Measurements from ENCODE around the gene SLC27A3. TPM values are rescaled to one million over a fixed set of nuclear protein-coding genes. Genes with fewer than 3 reads are reported as not detected.

Gene SLC27A3, protein sequence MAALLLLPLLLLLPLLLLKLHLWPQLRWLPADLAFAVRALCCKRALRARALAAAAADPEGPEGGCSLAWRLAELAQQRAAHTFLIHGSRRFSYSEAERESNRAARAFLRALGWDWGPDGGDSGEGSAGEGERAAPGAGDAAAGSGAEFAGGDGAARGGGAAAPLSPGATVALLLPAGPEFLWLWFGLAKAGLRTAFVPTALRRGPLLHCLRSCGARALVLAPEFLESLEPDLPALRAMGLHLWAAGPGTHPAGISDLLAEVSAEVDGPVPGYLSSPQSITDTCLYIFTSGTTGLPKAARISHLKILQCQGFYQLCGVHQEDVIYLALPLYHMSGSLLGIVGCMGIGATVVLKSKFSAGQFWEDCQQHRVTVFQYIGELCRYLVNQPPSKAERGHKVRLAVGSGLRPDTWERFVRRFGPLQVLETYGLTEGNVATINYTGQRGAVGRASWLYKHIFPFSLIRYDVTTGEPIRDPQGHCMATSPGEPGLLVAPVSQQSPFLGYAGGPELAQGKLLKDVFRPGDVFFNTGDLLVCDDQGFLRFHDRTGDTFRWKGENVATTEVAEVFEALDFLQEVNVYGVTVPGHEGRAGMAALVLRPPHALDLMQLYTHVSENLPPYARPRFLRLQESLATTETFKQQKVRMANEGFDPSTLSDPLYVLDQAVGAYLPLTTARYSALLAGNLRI
- 14.5 TPM for total RNA-seq

DNA sequence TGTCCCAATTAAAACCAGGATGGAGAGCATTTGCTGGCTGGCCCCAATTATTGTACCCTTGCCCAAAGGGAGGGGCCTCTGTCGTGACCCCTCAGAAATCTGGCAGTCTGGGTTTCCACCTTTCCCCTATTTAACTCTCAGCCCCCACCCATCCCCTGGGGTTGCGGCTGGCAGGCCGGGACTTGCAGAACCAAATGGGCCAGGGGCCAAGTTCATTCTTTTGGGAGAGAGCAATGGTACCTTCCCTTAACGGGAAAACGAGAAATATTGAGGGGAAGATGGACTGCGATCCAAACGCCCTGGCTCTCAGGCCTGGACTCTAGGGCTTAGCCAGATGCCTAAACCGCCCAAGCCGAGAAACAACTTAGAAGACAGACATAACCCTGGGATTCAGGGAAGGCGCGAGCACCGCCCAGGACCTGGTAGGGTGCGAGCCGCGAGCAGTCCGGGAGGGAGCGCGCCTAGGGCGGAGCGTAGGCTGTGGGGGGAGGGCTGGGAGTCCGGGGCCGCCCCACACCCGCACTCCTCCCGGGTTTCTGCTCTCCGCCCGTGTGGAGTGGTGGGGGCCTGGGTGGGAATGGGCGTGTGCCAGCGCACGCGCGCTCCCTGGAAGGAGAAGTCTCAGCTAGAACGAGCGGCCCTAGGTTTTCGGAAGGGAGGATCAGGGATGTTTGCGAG lies at the start of gene SLC27A3:
SLC27A3 (plus strand) TSS at position 628 of the 678 bp plus-strand sequence. CDS start 91 bp downstream, outside the sequence.
- DNase-seq = peak; percentile 46

DNA sequence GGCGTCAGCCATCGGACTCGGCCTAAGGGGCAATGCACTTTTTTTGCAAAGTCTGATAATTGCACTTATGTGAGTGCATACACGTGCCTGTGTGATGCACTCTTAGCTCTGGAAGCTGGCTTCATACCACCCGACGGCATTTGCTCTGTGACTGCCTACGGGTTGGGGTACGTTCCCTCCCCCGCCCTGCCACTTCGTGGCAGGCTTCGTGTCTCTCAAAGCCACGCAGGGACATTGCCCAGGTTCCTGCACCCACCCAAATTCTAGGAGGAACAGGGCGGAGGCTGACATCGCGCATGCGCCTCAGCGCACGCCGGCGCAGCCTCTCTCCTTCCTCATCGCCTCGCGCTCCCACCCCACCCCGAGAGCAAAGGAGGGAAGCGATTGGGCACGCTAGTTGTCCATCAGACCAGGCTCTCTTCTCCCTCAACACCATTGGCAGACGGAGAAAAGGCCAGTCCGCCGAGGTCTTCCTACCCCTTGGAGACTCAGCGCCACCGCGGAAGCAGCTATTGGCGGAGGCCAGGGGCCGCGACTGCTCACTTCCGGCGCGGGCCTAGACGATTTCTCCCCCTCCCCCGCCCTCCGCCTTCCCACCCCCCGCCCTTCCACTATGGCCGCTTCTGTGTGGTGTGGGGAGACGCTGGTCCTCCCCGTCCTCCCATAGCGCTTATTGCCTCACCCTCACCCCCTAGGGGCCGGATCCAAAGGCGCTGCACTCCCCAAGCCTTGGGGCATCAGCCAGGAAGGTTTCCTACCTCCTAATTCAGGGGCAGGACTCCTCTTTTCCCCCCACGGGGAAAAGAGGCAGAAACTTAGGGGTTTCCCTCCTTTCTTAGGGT lies 47.5 kb upstream of the SLC27A3 start, which contains the start of gene INTS3:
INTS3 (plus strand) TSS at position 588 of the 842 bp plus-strand sequence. CDS start 585 bp downstream, outside the sequence.
- peak; percentile 100 for DNase-seq

DNA sequence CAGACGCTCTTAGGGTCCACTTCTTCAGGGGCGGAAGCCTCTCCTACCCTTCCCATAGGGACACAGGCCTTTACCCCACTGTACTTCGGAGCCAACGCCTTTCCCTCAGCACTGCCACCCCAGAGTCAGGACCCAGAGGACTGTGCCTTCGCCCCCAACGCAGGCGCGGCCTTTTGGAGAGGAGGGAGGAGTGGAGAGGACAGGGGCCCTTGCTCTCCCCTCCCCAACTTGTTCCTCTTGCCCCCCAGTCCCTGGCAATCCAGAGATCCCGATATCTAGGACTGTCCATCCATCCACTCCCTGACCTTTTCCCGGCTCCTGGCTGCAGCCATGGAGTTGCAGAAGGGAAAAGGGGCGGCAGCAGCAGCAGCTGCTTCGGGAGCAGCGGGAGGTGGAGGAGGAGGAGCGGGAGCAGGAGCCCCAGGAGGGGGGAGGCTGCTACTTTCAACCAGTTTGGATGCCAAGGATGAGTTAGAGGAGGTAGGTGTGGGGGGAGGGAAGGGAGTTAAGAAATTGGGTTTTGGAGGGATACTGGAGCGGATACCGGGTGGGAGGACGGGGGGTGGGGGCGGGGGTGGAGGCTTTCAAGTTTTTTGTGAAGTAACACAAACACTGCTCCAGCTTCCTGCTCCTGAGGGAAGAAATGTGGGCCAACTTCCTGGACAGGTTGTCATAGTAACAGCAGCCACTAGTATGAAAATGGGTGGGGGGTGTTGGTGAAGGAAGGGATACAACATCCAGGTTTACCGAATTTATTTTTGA lies 46.7 kb upstream of the SLC27A3 start:
- DNase-seq = peak; percentile 9

DNA sequence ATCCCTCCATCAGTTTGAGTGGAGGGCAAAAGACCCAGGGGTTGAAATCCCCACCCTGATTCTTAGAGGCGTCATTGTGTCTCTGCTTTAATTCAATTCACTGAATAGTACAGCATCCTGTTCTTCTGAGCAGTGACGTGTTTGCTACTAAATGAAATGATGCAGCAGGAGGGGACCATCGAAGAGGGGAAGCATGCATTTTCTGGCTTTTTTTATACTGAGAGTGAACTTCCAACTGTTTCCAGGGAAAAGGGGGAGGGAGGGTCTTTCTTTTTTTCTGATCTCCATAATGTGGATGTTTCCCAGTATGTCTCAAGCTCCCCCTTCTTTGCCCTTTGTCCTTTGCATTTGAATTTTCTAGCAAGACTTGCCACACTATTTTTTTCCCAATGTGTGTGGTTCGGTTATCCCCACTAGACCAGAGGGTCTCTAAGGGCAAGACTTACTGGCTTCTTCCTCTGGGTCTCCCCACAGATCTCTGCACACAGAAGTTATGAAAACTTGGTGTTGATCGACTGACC lies 44.7 kb upstream of the SLC27A3 start:
- DNase-seq = no peak

DNA sequence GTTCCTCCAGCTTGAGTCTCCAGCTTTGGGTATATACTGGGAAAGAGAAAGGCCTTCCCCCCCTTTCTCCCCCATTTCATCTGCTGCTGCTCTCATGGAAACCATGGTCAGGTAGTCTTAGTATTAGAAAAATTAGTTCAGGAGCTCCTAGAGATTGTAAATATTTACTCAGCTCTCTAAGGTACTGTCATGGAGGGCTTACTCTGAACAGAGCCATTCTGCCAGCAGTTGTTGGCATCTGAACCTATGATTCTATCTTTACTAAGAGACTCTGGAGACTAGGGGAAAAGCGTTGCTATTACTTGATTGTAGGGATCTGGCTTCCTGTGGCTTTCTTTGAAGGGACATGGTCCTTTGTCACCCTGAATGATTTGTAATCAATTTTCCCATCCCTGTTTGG lies 41.2 kb upstream of the SLC27A3 start:
- DNase-seq = no peak

DNA sequence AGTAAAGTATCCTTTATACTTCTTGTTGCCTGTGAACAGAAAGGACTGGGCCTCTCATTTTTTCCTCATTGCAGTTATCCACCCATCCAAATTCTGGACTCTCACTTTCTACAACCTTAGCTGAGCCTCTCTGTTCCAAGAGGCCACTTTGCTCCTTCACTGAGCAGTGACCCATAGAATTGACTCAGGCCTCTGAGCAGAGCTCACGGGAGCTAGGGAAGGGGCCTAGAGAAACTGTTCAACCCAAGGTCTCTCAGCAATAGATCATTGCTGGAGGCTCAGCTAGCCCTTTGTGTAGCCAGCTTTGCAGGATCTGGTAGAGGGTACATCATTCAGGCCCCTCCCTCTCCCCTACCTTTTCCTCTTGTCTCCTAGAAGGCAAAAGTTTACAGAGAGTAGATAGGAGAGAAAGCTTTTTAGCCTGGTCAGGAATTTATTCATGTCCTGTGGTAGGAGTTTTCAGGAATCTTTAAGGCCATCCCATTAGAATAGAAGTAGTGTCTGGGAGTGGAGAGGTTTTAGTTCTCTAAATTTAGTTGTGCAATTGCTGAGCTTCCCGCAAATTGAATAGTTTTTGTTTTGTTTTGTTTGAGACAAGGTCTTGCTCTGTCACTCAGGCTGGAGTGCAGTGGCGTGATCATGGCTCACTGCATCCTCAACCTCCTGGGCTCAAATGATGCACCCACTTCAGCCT lies 40.7 kb upstream of the SLC27A3 start:
- no peak for DNase-seq

DNA sequence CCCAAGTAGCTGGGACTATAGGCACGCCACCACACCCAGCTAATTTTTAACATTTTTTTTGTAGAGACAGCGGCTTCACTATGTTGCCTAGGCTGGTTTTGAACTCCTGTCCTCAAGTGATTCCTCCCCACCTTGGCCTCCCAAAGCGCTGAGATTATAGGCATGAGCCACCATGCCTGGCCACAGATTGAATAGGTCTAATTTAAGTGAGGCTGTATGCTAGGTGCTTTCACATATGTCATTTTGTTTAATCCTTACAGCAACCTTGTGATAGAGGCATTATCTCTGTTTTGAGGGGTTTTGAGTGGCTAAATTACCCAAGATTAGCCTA lies 40.2 kb upstream of the SLC27A3 start:
- no peak for DNase-seq

DNA sequence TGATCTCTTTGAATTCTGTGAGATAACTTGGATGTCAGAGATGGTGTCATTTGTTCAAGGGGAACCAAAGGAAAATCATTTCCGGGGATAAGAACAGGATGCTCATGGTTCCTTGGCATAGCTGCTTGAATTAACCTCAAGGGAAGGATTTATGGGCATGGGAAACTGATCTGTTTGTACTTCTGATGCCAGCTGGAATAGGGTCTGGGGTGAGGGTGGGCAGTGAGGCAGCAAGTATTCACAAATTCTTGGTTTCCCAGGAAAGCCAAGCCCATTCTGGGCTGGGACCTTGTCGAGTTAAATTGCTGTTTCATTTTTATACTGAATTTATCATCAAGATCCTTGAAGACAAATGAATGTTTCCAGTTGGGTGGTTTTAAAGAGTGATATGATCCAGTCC lies 33.2 kb upstream of the SLC27A3 start:
- DNase-seq = no peak

DNA sequence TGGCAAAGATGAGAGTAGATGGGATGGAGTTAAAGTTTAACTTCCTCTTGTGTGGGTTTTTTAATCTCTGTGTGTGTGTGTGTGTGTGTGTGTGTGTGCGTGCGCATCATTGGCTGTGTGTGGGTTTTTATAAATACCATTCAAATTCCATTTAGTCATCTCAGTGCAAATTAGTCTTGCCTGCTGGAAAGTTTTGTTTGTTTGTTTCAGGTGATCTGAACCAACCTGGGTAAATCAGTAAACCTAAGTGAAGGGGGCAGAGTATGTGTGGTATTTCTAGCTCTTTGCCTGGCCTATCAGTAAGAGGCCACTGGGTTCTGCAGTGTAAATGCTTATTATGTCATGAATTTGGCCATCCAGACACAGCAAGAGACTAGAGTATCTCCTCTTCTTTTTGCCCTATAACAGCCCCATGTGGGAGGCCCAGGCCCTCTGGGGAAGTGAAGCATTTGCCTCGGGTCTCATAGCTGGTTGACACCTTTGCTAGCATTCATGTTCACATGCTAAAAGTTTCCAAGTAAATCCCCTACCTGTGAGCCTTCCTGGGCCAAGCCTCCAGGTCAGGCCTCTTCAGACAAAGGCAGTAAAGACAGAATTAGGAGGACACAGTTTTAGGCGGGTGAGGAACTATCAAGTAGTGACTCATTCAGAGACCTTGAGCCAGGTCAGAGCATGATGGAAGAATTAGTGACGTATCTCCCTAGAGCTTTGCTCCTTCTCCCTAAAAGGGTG lies 32.6 kb upstream of the SLC27A3 start:
- DNase-seq = no peak

DNA sequence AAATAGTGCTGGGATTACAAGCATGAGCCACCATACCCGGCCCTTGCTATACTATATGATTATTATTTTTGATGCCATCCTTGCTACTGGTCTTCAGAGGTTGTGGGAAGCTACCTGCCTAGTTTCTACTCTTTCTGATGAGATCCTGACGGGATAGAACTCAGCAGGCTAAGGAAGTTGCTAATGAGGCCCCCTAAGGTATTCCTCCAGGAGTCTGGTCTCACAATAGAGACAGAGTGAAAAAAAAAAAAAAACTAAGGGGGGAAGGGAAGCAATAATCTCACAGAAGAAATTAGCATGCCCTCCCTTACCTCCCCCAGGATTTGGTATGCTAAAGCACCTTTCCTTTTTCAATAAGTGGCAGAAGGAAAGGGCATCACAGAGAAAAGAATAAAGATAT lies 29.8 kb upstream of the SLC27A3 start:
- no peak for DNase-seq

DNA sequence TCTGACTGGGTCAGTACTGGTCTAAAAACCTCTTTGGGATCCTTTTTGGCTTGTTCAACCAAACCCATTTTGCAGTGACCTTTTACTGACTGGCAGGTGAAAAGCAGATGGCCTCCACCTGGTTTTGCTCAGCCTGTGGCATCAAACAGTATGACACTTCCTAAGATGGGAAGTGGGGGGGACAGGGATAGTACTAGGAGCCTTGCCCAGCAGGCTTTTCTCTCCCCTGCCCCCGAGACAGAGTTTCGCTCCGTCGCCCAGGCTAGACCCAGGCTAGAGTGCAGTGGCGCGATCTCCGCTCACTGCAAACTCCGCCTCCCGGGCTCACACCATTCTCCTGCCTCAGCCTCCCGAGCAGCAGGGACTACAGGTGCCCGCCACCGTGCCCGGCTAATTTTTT lies 29.0 kb upstream of the SLC27A3 start:
- no peak for DNase-seq

DNA sequence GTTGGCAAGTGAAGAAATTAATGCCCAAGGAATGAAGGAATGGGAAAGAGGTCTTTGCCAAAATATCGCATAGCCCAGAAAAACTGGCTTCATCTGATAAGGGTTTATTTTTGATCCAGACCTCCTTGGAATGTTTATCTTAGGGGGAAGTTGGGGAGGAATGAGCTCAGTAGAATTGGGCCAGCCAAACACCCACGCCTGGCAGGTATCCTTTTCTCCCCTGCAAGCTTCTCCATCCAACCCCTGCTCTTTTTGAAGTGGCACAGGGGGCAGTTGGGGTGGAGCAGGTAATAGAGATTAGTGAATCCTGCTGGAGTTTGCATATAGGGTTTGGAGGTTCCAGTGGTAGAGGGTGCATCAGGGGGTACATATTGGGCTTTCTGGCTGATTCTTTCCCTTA lies 26.3 kb upstream of the SLC27A3 start:
- no peak for DNase-seq

DNA sequence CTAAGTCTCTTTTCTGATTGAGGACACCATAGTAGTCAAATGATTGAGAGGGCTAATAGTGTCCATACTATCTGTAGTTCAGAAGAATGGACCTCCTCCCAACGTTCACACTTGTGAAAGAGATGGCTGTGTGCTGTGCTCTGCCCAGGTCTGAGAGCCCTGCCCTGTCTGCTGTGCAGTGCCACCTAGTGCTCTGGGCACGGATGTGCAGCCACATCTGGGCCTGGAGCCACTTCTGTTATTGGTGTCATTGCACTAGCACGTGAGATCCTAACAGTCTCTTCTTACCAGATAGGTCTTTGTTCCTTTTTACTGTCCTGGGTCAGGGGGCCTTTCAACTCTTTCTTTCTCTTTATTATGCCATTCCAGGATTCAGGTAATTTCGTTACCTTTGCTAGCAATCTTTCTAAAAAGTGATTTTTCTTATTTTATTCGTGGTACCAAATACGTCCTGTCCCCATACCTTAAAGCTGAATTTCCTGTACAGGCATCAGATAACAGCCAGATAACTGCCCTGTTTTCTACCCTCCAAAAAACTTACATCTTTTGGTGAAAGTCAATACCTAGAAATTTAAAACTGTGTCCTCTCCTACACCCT lies 25.7 kb upstream of the SLC27A3 start:
- DNase-seq = peak; percentile 60

DNA sequence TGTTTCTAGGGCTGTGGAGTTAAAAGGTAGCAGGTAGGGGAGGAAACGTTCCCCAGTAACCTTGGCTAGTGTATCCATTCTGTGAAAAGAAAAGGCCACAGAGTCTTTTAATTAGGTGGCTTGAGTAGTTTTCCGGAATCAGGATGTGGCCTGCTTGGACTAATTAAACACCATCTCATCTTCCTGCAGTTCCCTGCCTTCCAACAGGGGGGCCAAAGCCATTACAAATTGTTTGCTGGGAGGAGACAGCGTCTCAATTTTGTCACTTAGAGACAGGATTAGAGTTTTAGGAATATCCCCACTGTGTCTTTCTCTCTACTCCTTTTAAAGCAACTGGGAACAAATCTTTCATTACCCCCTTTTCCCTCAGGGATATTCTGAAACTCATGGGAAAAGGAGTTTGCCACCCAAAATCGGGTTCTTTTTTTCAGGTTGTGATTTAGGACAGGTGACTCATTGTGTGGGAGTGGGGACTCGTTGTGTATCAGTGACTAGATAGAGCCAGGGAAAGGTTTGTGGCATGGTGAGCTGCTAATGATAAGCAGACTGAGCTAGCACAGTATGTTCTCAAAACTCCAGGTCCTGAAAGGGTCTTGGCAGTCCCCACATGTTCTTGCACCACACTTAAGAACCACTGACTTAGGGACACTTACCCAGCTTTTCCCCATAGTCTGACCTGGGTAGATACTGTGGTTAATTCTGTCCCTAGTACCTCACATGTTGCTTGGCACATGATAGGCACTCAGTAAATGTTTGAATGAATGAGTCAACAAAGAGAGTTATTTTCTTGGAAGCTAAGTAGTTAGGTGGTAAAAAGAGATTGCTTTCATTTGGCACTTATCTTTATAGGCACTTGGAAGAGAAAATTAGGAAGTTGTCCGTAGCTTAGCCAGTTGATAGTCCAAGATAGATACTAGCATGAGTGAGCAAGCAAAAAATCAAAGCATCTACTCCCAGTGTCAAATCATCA lies 24.9 kb upstream of the SLC27A3 start:
- DNase-seq = no peak

DNA sequence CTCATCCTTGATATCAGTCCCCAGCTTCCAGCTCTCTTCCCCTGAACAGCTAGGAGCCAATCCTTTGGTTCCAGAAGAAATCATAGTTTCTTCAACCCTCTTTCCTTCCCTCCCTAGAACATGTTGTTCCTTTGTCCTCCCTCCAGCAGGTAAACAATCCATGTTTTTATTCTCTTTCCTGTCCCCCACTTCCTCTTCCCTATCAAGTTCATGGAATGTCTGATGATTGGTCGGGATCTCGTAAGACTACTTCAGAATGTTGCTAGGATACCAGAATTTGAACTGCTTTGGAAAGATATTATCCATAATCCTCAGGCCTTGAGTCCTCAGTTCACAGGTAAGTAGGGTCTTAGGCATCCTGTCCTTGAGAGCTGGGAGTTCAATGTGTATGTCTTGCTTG lies 23.1 kb upstream of the SLC27A3 start:
- no peak for DNase-seq

DNA sequence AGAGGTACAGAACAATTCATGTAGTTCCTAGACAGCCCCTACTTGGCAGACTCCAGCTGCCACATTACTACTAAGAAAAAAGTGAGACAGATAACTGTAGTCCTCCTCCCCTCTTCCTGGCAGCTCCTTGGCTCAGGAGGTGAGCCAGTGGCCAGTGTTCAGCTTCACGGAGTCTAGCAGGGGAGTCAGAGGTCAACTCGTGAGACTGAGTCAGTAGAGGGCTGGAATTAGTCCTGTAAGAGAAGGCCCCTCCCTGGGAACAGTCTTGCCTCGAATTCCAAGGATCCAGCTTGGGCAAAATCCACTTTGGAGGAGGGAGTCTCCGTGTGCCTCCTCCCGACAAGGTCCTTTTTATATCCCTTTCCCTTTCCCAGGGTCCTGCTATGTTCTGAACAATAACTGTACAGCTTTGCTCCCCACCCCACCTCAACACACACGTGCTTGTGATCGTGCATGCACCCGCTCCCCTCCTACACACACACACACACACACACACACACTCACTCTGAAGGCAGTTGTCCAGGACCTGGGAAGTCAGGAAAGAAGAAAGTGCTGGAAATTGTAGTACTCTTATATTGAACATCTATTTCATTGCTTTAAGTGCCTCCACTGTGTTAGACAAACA lies 22.5 kb upstream of the SLC27A3 start:
- no peak for DNase-seq

DNA sequence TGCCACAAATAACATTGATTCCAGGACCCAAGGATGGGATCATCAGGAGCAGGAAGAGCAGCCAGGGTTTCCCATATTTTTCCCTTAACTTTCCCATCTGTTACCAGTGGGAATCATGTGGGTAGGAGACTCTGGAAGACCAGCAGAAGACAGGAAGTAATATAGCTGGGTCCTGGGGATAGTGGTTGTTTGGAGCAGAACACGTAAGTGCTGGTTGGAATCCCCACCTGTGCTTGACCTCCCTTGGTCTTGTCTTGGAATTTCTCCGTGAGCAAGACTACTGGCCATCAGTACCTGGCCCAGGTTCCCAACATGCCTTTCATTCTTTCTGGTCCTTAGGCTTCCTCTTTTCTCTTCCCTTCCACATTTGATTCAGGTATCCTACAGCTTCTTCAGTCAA lies 20.9 kb upstream of the SLC27A3 start:
- DNase-seq = no peak

DNA sequence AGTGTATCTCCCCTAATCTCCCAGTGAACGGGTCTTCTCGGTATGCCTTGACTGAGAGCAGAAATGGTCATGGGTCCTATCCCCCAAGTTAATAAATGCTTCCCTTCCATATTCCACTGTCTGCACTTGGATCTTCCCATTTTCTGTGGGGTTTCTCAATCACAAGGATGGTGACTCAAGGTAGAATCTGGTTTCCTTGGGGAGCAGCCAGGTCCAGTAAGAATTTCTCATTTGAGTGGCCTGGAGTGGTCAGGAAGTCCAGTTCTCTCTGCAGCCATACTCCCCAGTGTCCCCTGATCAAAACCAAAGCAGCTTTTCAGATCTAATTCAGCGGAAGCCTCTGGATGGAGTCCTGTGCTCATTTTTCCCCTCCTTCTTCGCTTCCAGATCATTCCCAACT lies 14.8 kb upstream of the SLC27A3 start:
- DNase-seq = no peak
